ENCODE results near the gene ALOX5AP. TPM values are rescaled to one million over a fixed set of nuclear protein-coding genes. Genes with fewer than 3 reads are reported as not detected.
A peak's percentile ranks its signal among the peaks of the same experiment; 100 is the strongest.

Gene ALOX5AP
- polyA plus RNA-seq, 2 of the 4 experiments (the other 2 are of a cell fraction): 2.3 to 2.8 TPM

DNA sequence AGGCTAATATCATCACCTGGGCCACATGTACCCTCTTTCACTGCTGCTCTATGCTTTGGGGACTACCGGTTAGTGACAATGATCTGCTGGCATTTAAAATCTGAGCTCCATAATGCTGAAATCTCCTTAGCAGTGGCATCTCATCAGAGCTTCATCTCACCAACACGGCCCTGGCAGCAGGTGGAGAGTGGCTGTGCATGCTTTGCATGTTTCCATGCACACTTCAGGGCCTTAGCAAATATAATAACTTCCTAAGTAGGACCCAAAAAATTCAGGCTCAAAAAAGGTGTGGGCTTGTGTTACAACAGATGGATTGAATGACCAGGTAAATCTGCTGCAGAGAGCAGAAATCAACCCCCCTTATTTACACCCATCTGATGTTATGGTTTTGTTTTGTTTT lies 55.2 kb downstream of the ALOX5AP start:
- no peak for DNase-seq (ENCODE audit: low read depth in 1 of 2, low spot score in 1 of 2)
- ChIA-PET POLR2A (no interaction called here), CTCF (interaction anchor here (1.2 to 9.4 kb wide), 2 partner anchors 14 to 75 kb away, joined by 3 to 40 read pairs; no protein-coding TSS in a partner anchor)
- no peak overlapping the region for H3K4me3 ChIP-seq
- TF ChIP-seq, protein P1, sequence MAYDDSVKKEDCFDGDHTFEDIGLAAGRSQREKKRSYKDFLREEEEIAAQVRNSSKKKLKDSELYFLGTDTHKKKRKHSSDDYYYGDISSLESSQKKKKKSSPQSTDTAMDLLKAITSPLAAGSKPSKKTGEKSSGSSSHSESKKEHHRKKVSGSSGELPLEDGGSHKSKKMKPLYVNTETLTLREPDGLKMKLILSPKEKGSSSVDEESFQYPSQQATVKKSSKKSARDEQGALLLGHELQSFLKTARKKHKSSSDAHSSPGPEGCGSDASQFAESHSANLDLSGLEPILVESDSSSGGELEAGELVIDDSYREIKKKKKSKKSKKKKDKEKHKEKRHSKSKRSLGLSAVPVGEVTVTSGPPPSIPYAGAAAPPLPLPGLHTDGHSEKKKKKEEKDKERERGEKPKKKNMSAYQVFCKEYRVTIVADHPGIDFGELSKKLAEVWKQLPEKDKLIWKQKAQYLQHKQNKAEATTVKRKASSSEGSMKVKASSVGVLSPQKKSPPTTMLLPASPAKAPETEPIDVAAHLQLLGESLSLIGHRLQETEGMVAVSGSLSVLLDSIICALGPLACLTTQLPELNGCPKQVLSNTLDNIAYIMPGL (CRISPR knock-in tag; IDR thresholded peaks at IDR 0.05; ENCODE audit: borderline replicate concordance): no peak
- TF ChIP-seq, protein P2, sequence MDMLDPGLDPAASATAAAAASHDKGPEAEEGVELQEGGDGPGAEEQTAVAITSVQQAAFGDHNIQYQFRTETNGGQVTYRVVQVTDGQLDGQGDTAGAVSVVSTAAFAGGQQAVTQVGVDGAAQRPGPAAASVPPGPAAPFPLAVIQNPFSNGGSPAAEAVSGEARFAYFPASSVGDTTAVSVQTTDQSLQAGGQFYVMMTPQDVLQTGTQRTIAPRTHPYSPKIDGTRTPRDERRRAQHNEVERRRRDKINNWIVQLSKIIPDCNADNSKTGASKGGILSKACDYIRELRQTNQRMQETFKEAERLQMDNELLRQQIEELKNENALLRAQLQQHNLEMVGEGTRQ (IDR thresholded peaks at IDR 0.05): no peak
- TF ChIP-seq CEBPB (IDR thresholded peaks at IDR 0.05) (no peak), GATA3 (IDR thresholded peaks at IDR 0.05; ENCODE audit: borderline replicate concordance) (no peak), MYC (IDR thresholded peaks at IDR 0.05; ENCODE audit: borderline replicate concordance, low read length) (no peak), NPAS2 (CRISPR knock-in tag; IDR thresholded peaks at IDR 0.05; ENCODE audit: borderline replicate concordance) (no peak), FOXS1 (CRISPR knock-in tag; IDR thresholded peaks at IDR 0.05) (no peak)
- TF ChIP-seq, protein P3, sequence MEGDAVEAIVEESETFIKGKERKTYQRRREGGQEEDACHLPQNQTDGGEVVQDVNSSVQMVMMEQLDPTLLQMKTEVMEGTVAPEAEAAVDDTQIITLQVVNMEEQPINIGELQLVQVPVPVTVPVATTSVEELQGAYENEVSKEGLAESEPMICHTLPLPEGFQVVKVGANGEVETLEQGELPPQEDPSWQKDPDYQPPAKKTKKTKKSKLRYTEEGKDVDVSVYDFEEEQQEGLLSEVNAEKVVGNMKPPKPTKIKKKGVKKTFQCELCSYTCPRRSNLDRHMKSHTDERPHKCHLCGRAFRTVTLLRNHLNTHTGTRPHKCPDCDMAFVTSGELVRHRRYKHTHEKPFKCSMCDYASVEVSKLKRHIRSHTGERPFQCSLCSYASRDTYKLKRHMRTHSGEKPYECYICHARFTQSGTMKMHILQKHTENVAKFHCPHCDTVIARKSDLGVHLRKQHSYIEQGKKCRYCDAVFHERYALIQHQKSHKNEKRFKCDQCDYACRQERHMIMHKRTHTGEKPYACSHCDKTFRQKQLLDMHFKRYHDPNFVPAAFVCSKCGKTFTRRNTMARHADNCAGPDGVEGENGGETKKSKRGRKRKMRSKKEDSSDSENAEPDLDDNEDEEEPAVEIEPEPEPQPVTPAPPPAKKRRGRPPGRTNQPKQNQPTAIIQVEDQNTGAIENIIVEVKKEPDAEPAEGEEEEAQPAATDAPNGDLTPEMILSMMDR (IDR thresholded peaks at IDR 0.05): no peak
- TF ChIP-seq, protein P4, sequence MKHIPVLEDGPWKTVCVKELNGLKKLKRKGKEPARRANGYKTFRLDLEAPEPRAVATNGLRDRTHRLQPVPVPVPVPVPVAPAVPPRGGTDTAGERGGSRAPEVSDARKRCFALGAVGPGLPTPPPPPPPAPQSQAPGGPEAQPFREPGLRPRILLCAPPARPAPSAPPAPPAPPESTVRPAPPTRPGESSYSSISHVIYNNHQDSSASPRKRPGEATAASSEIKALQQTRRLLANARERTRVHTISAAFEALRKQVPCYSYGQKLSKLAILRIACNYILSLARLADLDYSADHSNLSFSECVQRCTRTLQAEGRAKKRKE (CRISPR knock-in tag; IDR thresholded peaks at IDR 0.05; ENCODE audit: low read depth): no peak
- H3K4me2 ChIP-seq: no peak overlapping the region
- 94% methylated on average over 2 of the region's 2 CpGs for WGBS (ENCODE audit: missing lambda C conversion rate)
- H3K9me3 ChIP-seq: no peaks in the 10 kb centered on the region
- no peak for FAIRE-seq
- peaks cover 13% of the 10 kb centered on the region for H3K4me1 ChIP-seq
- H3K27ac ChIP-seq: no peak overlapping the region
- ATAC-seq: no peak

DNA sequence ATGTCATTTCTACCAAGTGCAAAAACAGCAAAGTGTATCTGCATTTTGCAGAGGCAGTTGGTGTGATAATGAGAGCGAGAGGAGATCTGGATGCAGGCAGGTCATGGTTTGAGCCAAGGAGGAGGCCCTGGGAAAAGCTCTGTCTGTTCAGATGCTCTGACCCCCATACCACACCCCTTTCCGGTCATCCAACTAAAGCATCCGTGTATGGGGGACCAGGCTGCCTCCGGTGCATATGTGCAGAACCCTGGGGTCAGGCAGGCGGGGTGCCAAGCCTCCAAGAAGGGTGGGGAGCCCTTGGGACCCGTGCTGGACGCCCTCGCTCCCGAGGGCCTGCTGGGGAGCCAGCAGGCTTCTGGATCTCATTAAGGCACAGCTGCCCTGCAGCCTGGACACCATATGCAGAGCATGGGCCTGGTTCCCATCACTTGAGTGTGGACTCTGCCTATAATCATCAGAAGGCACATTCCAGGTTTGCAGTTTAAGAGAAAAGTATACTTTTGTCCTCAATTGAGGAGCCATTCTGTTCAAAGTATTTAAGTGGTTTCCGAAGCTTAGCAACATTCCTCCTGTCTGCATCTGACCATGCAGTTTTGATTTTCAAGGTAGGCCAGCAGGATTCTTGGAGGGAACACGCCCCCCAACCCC lies 56.1 kb downstream of the ALOX5AP start:
- H3K4me3 ChIP-seq: no peak overlapping the region
- 89% methylated on average over 7 of the region's 11 CpGs for WGBS (ENCODE audit: missing lambda C conversion rate)
- no peak overlapping the region for H3K4me2 ChIP-seq
- ChIA-PET CTCF (interaction anchor here (1.4 to 9.4 kb wide), 3 partner anchors 13 to 119 kb away, joined by 3 to 40 read pairs (median 3); no protein-coding TSS in a partner anchor), POLR2A (interaction anchor here (1.7 kb wide), 2 partner anchors 101 to 174 kb away, joined by 7 to 9 read pairs; partner anchors contain the start of gene USPL1)
- no peak for FAIRE-seq
- peak overlapping the region; percentile 24 to 79; a peak in 4 of 6 replicates for H3K27ac ChIP-seq
- H3K4me1 ChIP-seq: peaks cover 20% of the 10 kb centered on the region
- no peak for ATAC-seq
- no peak for DNase-seq (ENCODE audit: low read depth in 1 of 2, low spot score in 1 of 2)
- no peaks in the 10 kb centered on the region for H3K9me3 ChIP-seq
- TF ChIP-seq CHD2 (IDR thresholded peaks at IDR 0.05; ENCODE audit: low read length, partially characterized antibody) (no peak), BHLHE40 (IDR thresholded peaks at IDR 0.05; ENCODE audit: low read depth, low read length) (no peak), PHF8 (IDR thresholded peaks at IDR 0.05; ENCODE audit: borderline replicate concordance, low read depth) (no peak), KDM1A (IDR thresholded peaks at IDR 0.05; ENCODE audit: low read depth) (no peak)
- TF ChIP-seq, protein P4 (CRISPR knock-in tag; IDR thresholded peaks at IDR 0.05; ENCODE audit: low read depth): no peak
- TF ChIP-seq, protein P5, sequence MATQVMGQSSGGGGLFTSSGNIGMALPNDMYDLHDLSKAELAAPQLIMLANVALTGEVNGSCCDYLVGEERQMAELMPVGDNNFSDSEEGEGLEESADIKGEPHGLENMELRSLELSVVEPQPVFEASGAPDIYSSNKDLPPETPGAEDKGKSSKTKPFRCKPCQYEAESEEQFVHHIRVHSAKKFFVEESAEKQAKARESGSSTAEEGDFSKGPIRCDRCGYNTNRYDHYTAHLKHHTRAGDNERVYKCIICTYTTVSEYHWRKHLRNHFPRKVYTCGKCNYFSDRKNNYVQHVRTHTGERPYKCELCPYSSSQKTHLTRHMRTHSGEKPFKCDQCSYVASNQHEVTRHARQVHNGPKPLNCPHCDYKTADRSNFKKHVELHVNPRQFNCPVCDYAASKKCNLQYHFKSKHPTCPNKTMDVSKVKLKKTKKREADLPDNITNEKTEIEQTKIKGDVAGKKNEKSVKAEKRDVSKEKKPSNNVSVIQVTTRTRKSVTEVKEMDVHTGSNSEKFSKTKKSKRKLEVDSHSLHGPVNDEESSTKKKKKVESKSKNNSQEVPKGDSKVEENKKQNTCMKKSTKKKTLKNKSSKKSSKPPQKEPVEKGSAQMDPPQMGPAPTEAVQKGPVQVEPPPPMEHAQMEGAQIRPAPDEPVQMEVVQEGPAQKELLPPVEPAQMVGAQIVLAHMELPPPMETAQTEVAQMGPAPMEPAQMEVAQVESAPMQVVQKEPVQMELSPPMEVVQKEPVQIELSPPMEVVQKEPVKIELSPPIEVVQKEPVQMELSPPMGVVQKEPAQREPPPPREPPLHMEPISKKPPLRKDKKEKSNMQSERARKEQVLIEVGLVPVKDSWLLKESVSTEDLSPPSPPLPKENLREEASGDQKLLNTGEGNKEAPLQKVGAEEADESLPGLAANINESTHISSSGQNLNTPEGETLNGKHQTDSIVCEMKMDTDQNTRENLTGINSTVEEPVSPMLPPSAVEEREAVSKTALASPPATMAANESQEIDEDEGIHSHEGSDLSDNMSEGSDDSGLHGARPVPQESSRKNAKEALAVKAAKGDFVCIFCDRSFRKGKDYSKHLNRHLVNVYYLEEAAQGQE (IDR thresholded peaks at IDR 0.05): no peak
- TF ChIP-seq, protein P6, sequence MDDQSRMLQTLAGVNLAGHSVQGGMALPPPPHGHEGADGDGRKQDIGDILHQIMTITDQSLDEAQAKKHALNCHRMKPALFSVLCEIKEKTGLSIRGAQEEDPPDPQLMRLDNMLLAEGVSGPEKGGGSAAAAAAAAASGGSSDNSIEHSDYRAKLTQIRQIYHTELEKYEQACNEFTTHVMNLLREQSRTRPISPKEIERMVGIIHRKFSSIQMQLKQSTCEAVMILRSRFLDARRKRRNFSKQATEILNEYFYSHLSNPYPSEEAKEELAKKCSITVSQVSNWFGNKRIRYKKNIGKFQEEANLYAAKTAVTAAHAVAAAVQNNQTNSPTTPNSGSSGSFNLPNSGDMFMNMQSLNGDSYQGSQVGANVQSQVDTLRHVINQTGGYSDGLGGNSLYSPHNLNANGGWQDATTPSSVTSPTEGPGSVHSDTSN (IDR thresholded peaks at IDR 0.05): no peak

All from A549 (cell line).